SK-N-MC (cell line): Measurements from ENCODE around the gene PCK2.

Experiments
- EZH2 ChIP-seq: fragments of 200-600 bp; sonication (generic); IDR thresholded peaks from one replicate; pipeline ENCODE4 v1.6.1; 2017; ENCODE audit warnings: antibody characterized with exemption
- POLR2AphosphoS5 ChIP-seq: IDR thresholded peaks from 2 replicates; pipeline ENCODE4 v1.6.1; 2012; ENCODE audit warnings: mild to moderate bottlenecking, low read depth, low read length, borderline replicate concordance

DNA sequence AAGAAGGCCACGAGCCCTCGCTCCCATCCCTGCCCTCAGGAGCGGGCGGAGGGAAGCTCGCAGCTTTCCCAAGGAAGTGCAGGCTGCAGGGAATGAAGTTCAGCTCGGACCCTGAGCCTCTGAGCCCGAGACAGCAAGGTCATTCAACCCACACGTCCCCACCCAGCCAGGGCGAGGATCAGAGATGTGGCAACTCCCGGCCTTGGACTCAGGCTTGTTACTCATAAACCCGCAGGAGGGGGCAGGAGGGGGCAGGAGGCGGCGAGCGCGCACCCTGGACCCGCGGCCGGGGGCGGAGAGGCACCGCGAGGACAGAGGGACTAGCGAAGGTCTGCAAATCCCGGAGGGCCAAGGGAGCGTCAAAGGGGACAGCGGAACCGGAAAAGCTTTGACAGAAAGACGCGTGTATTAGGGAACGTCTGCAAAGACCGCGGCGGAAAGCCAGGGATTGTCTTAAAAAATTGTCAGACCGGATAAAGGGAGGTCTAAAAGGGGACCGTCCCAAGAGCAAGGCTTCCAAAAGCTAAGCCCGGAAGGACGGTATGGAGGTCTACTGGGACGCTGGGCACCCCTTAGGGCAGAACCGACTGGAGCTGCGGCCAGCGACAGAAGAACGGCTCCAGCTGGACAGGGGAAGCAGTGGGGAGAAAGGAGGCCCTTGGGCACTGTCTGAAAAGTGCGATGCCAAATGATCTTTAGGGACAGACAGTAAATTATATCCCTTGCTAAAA, 19.9 kb downstream of the PCK2 start:
- TF ChIP-seq EZH2 (no peak), POLR2AphosphoS5 (peak; percentile 74; the same call in 1 of the 2 replicates)
